GM12801 (cell line): ENCODE results near the gene PACRG.

Source experiments
- CTCF ChIP-seq: IDR thresholded peaks from one replicate; pipeline ENCODE4 v1.5.1; 2011; ENCODE audit warnings: control low read depth; ENCODE audit not compliant: insufficient read length; ENCODE audit errors: extremely low read depth

Gene PACRG

GRCh38 chr6:163327921-163328320, 600.1 kb downstream of the PACRG start:
- TF ChIP-seq CTCF: no peak

DNA sequence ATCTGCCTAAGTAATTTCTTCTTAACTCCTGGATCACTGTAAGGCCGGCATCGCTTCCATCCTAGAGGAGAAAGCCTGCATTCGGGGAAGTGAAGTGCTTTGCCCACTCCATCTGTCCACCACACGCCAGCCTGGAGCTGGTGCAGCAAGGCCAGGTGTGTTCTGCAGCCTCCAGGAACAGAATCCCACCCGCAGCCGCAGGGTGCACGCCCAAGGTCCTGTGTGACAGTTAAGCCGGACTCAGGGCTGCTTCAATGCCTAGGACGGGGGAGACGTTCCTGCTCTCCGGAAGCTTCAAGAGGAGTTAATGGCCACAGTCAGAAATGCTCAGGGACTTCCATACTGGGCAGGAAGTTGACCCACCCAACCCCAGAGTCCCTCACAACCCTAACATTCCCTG, 600.6 kb downstream of the PACRG start:
- no peak for TF ChIP-seq CTCF

DNA sequence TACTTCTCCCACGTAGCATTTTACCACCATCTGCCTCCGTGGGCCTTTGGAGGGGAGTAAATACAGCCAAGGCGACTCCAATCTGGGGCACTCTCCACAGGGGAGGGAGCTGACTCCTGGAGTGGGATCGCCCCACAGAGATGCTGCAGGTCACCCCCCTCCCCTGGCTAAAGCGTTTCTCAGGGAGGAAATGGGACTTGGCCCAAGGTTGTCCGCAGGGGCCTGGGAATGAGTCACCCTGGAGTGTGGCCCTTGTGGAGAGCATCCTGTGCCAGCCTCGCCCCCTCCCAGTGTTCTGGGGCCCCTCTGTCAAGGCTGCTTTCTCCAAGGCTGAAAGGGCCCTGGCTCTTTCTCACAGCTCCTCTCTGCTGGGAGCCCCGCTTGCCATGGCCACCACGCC, 602.2 kb downstream of the PACRG start:
- TF ChIP-seq CTCF: no peak

- no peak for TF ChIP-seq CTCF
Observed at GRCh38 chr6:163331245-163331644, 603.5 kb downstream of the PACRG start.

- no peak for TF ChIP-seq CTCF
Observed at GRCh38 chr6:163332575-163332974, 604.8 kb downstream of the PACRG start.

GRCh38 chr6:163333038-163333437, 605.3 kb downstream of the PACRG start:
- TF ChIP-seq CTCF: no peak

GRCh38 chr6:163333701-163334663, 606.2 kb downstream of the PACRG start:
- TF ChIP-seq CTCF: no peak
